HepG2 (cell line): ENCODE data around the gene PPHLN1. TPM values are rescaled to one million over a fixed set of nuclear protein-coding genes. Genes with fewer than 3 reads are reported as not detected.

Experiments used
- ARNT ChIP-seq: fragments of 450-650 bp; IDR thresholded peaks from 2 replicates; pipeline ENCODE4 v1.6.1; 2017
- ATM ChIP-seq: fragments of 450-650 bp; IDR thresholded peaks from 2 replicates; pipeline ENCODE4 v1.7.1; 2017; ENCODE audit warnings: mild to moderate bottlenecking, borderline replicate concordance
- CENPT ChIP-seq: sonication (generic); formaldehyde crosslinking; IDR thresholded peaks from 2 replicates; pipeline ENCODE4 v1.8.0; 2022; ENCODE audit warnings: low read depth, mild to moderate bottlenecking, moderate library complexity, missing genetic modification reagents
- CSRNP1 ChIP-seq: sonication (generic); formaldehyde crosslinking; IDR thresholded peaks from 2 replicates; pipeline ENCODE4 v1.8.1; 2023; ENCODE audit warnings: mild to moderate bottlenecking, missing genetic modification reagents
- DR1 ChIP-seq: sonication (generic); formaldehyde crosslinking; IDR thresholded peaks from 2 replicates; pipeline ENCODE4 v1.8.0; 2021; ENCODE audit warnings: mild to moderate bottlenecking, missing genetic modification reagents, inconsistent platforms
- GTF2F1 ChIP-seq: fragments of 150-350 bp; IDR thresholded peaks from 2 replicates; pipeline ENCODE4 v1.6.1; 2014; ENCODE audit warnings: low read length
- HDAC6 ChIP-seq: fragments of 200-600 bp; sonication (generic); IDR thresholded peaks from 2 replicates; pipeline ENCODE4 v1.7.0; 2017; ENCODE audit warnings: mild to moderate bottlenecking, antibody characterized with exemption, low read length, low read depth
- HNF1A ChIP-seq, 2 experiments: sonication (generic) in 1 of 2; formaldehyde crosslinking in 1 of 2; IDR thresholded peaks; 2 replicates each; pipeline versions ENCODE4 v1.4.0 to v1.6.1; 2016 to 2020; ENCODE audit warnings: borderline replicate concordance in 1 of 2, low read depth in 1 of 2, mild to moderate bottlenecking in 1 of 2, missing genetic modification reagents in 1 of 2
- IKZF4 ChIP-seq: sonication (generic); formaldehyde crosslinking; IDR thresholded peaks from 2 replicates; pipeline ENCODE4 v1.5.1; 2020; ENCODE audit warnings: borderline replicate concordance, mild to moderate bottlenecking, low read depth, missing genetic modification reagents; ENCODE audit errors: not compliant biosample characterization
- KDM5B ChIP-seq: sonication (generic); formaldehyde crosslinking; IDR thresholded peaks from 2 replicates; pipeline ENCODE4 v1.4.0; 2020; ENCODE audit warnings: missing genetic modification reagents, mild to moderate bottlenecking, borderline replicate concordance
- MIER2 ChIP-seq: IDR thresholded peaks from 2 replicates; pipeline ENCODE4 v1.6.1; 2016; ENCODE audit warnings: missing biosample characterization, missing genetic modification reagents
- NR1H2 ChIP-seq: sonication (generic); formaldehyde crosslinking; IDR thresholded peaks from 2 replicates; pipeline ENCODE4 v1.8.1; 2022; ENCODE audit warnings: low read depth, missing genetic modification reagents, borderline replicate concordance
- SAFB2 ChIP-seq: sonication (generic); formaldehyde crosslinking; IDR thresholded peaks from 2 replicates; pipeline ENCODE4 v1.5.1; 2020; ENCODE audit warnings: missing genetic modification reagents, low read depth, mild to moderate bottlenecking, borderline replicate concordance
- TERF1 ChIP-seq: sonication (generic); formaldehyde crosslinking; IDR thresholded peaks from 2 replicates; pipeline ENCODE4 v1.8.0; 2022; ENCODE audit warnings: mild to moderate bottlenecking, missing genetic modification reagents, moderate library complexity
- YY1 ChIP-seq: IDR thresholded peaks from 2 replicates; pipeline ENCODE4 v1.6.1; 2011; ENCODE audit warnings: low read length, low read depth, moderate library complexity, mild to moderate bottlenecking; ENCODE audit not compliant: insufficient read depth, insufficient replicate concordance
- ZNF121 ChIP-seq: sonication (generic); formaldehyde crosslinking; IDR thresholded peaks from 2 replicates; pipeline ENCODE4 v1.5.0; 2020; ENCODE audit warnings: mild to moderate bottlenecking, missing genetic modification reagents
- ZNF343 ChIP-seq: sonication (generic); formaldehyde crosslinking; IDR thresholded peaks from 2 replicates; pipeline ENCODE4 v1.4.0; 2020; ENCODE audit warnings: mild to moderate bottlenecking, missing genetic modification reagents
- ZNF574 ChIP-seq: sonication (generic); formaldehyde crosslinking; IDR thresholded peaks from 2 replicates; pipeline ENCODE4 v1.4.0; 2020; ENCODE audit warnings: missing genetic modification reagents
- polyA plus RNA-seq, 8 experiments: library from polyadenylated mRNA; depleted of rRNA in 3 of 8; stranded (reverse) in 7 of 8; unstranded in 1 of 8; fragments of >200 nt; fragmentation: Illumina TruSeq in 4 of 8; extraction: Trizol in 4 of 8; gene quantifications; 2 replicates each; pipeline versions ENCODE4 v1.2.1 to v1.2.3, GENCODE V29; 2011 to 2016; ENCODE audit warnings: low read depth in 4 of 8, missing spikeins in 1 of 8, mixed read lengths in 1 of 8; ENCODE audit not compliant: insufficient read depth in 1 of 8
- total RNA-seq, 5 experiments: library from RNA; depleted of rRNA; stranded (reverse); fragments of >200 nt; fragmentation: Illumina TruSeq; extraction: Trizol; gene quantifications; 2 replicates each; pipeline ENCODE4 v1.2.3, GENCODE V29; 2016; ENCODE audit warnings: low read depth in 1 of 5

The PPHLN1 gene
- total and polyA plus RNA-seq, 2 of the 13 experiments (the other 11 are each of a cell fraction or from before 2014, with no cell fraction given): 43.4 to 66.0 TPM

- TF ChIP-seq CSRNP1 (CRISPR knock-in tag) (no peak), GTF2F1 (no peak), ZNF343 (no peak), DR1 (CRISPR knock-in tag) (0 out of 2 replicates have a peak, but pooled peaks have one; percentile 32), YY1 (peak; percentile 51), ZNF121 (CRISPR knock-in tag) (no peak), SAFB2 (CRISPR knock-in tag) (peak; percentile 46; the same call in 1 of the 2 replicates), HDAC6 (no peak), MIER2 (CRISPR knock-in tag) (no peak), TERF1 (CRISPR knock-in tag) (no peak), KDM5B (peak; percentile 50; the same call in 1 of the 2 replicates), ARNT (no peak), ZNF574 (CRISPR knock-in tag) (peak; percentile 81), NR1H2 (CRISPR knock-in tag) (no peak), ATM (no peak), IKZF4 (CRISPR knock-in tag) (no peak), HNF1A (IDR thresholded peaks at IDR 0.05; ENCODE audit: low read depth) (no peak), HNF1A (CRISPR knock-in tag; IDR thresholded peaks at IDR 0.05; ENCODE audit: borderline replicate concordance) (peak; percentile 49; the same call in 1 of the 2 replicates), CENPT (CRISPR knock-in tag) (no peak)
These were observed at the start of gene PPHLN1, which contains the start of gene ZCRB1 (continued) for GRCh38 chr12:42325653-42326474.
